Heart left ventricle (tissue), 13 donors: Measurements from ENCODE around the gene TC2N.

Source experiments
- CTCF ChIP-seq, 12 donors: fragments of 200-600 bp; sonication (generic) in 4 of 12; IDR thresholded peaks; one replicate each; pipeline versions ENCODE4 v1.5.0 to v1.8.0; 2018 to 2022; ENCODE audit warnings: antibody characterized with exemption in 12 of 12, mild to moderate bottlenecking in 5 of 12
- POLR2A ChIP-seq, 2 donors: fragments of 450-650 bp; IDR thresholded peaks; one replicate each; pipeline ENCODE4 v1.6.1; 2017; ENCODE audit warnings: antibody characterized with exemption in 2 of 2, mild to moderate bottlenecking in 2 of 2, moderate library complexity in 2 of 2
- donor health status: ischemic (EF 13 %, LVEDD 7.1; RV severe dilation, severe dysfunction).
- donor health status: DM: no; HTN: yes; CAD: no.
- donor health status: DM: no; HTN: no; CAD: no.
- donor health status: ischemic (EF 25% LVEDD 6.9; RV normal size, moderate dysfunction).
- donor health status: ischemic (EF 25% LVEDD 5.7; RV mildly dilated, moderate dysfunction).
- donor health status: ischemic (EF 35%, LVEDD 5.7; RV mildly dilated, moderate dysfunction).
- donor health status: nonischemic (EF 11% LVEDD 7.7; RV severe dilation, severe dysfunction).
- donor health status: DM: yes; HTN: yes; CAD: no.
- donor health status: PGD.
- donor health status: ischemic (EF 29% LVEDD 5.4; RV normal size, mild dysfunction).
- donor health status: nonischemic (EF 23%, LVEDD 6.1; RV moderate dilation, normal function).

GRCh38 chr14:91862417-91862816 is 4.9 kb downstream of the TC2N start:
- TF ChIP-seq CTCF (IDR thresholded peaks at IDR 0.05) (no peak), POLR2A (IDR thresholded peaks at IDR 0.05) (no peak)
